KBM-7 (cell line): ENCODE measurements around the gene RGS5.

ENCODE experiments used
- DNase-seq: peaks from one replicate; pipeline ENCODE4 v3.0.0-alpha.2; 2015
- in situ Hi-C: fragments of 300-500 bp; cut with MboI; formaldehyde crosslinking; loops from 2 replicates; pipeline ENCODE4 v1.14.3; 2020; ENCODE audit warnings: low sequenced_read_pairs, low pct_unique_long_range_greater_than_20kb, mixed read lengths

The RGS5 gene

DNA sequence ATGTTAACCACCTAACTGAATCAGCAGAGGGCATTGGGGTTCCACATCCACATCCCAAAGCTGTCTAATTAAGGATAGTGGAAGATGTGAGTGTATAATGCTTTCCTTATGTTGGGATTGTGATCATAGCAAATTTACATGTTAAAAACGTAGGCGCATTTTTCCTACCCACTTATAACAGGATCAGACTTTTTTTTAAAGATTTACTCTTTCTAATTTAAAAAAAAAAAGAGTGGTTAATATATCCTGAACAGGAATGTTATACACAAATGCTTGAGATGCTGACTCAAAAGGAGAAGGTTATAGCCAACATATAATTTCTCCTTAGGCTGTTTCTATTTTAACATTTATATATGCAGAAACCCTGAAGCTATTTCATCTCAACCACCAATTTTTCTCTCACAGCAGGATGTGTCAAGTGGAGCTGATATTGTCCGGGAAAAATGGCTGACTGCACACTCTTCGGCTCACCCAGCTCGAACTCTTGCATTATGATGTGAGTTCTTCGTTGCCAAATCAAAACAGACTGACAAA, 40.3 kb downstream of the RGS5 start:
- DNase-seq: no peak
- in situ Hi-C loops: no loop called here

DNA sequence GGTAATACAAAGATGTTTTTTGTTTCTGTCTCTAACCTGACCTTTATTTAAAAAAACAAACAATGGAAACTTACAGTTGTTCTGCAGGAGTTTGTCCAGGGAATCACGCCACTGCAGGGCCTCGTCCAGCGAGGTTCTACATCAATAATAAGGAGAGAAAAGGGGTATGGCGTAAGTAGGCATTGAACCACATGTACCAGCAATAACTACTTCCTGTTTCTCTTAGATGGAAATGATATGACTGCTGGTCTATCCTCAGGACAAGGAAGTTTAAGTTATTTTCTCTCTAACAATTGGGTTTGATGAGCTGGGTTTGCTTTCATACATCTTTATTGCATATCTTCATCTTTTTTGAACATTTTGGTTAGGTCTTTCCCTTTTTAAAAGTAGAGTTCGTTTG, 40.9 kb downstream of the RGS5 start:
- in situ Hi-C loops: no loop called here
- DNase-seq: peak; percentile 42

DNA sequence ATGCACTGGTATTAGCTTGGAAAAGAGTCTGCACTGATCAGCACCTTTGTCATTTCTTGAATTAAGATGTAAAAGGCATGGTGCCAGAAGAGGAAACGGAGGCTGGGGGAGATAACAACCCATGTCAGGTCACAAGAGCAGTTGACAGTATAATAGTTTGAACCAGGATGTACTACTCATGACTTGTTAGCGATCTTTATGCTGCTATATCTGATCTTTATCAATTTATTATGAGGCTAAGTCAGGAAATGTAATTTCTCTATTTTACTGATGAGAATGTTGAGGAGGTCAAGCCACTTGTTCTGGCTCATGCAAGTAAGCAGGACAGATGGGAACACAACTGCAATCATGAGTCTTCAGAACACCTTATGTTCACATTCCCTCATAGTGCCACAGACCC, 41.4 kb downstream of the RGS5 start:
- in situ Hi-C loops: no loop called here

DNA sequence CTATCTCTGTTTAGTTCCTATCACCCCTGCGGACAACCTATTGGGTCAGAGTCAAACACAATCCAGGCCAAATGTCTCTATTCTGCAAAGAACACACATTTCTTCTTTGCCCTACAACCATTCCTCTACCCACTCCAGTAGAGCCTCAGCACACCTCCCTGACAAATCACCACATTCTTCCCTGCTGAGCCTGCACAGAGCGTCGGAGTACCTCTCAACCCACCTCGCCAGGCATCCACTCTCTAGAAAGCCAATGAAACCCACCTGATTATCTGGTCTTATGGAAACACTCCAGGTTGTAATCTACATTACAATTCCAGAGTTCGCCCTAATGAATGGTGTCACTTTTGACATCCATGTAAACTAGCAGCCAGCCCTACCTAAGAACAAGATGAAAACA, 47.1 kb downstream of the RGS5 start:
- DNase-seq: no peak
- in situ Hi-C loops: no loop called here

More for the DNA sequence above, 41.4 kb downstream of the RGS5 start:
- no peak for DNase-seq

DNA sequence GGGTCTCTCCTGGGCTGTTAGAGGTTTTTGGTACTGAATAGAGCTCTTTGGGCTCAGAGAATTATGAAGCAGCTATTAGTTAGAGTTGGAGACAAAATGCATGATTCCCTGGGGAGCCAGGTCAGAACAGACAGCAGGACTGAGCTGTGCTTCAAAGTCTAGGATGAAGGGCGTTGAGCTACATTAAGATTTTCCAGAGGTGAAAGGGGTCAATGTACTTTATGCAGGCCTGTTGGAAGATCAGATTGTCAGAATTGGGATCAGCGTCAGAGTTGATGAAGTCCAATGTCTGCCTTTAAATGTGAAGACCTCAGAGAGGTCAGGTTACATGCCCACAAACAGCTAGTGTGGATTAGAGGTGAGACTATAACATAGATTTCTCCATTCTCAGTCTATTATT, 53.8 kb downstream of the RGS5 start:
- in situ Hi-C loops: no loop called here
- no peak for DNase-seq

DNA sequence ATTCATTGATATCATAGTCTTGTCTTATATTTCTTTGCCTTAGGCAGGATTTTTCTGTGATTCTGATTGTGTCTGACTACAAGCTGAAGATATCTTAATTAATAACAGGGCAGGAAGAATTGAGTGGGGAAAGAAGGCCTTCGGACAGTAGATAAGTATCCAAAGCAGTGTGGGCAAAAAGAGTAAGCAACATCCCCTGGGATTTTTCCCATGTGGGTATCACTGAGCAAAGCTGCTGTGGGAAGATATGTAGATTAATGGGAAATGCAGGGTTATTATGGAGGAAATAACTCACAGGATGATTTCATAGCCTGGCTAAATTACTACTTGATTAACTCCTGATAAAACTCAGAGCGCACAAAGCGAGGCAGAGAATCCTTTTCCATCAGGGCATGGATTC, 55.7 kb downstream of the RGS5 start:
- no peak for DNase-seq
- in situ Hi-C loops: no loop called here

DNA sequence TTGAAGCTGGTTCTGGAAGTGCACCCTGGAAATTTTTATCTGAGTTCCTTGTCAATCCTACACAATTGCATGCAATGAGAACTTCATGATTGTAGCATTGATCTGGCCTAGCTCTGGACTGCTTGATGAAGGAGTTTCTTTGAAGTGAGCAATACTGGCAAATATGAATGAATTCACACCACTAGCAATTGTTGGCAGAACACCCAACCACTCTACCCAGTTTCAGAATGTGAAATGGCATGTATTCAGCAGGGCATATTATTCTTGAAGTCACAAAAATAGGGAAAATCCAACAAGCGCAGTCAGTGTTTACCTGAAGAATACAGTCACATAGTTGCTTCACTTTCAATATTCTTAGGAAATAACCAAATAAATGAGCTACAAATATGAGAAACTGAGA, 57.3 kb downstream of the RGS5 start:
- DNase-seq: no peak
- in situ Hi-C loops: no loop called here

DNA sequence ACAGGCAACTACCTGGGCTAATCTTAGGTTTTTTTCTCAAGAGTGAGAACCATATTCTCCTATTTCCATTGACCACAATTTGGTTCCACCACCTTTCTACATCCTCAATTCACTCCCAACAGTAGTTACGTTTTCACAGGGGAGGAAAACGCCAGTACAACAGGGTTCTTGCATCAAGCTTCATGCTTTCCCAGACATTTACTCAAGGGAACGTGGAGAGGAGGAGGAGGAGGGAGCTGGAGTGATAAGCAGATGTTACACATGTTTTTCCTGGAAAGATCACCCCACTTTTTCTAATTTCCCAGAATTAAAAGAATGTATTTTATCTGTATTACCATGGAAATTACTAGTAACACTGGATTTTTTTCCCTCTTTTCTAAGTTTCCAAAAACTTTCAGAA, 58.3 kb downstream of the RGS5 start:
- in situ Hi-C loops: no loop called here
- DNase-seq: no peak

DNA sequence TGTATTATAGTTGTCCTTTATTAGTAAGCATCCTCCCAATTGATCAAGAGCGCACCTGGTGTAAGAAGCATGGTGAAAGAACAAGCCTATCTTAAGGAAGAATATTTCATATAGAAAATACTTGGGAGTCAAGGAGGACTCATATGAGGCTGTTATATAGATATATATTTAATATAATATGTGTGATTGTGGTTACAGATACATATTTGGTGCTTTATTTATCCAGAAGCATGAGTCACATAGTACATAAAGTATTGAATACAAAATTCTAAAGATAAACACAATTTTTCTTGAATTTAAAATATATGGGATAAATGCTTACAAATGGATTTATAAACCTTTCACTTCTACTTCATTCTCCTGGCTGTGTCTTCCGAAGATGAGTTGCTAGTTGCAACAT, 60.6 kb downstream of the RGS5 start:
- no peak for DNase-seq
- in situ Hi-C loops: no loop called here

DNA sequence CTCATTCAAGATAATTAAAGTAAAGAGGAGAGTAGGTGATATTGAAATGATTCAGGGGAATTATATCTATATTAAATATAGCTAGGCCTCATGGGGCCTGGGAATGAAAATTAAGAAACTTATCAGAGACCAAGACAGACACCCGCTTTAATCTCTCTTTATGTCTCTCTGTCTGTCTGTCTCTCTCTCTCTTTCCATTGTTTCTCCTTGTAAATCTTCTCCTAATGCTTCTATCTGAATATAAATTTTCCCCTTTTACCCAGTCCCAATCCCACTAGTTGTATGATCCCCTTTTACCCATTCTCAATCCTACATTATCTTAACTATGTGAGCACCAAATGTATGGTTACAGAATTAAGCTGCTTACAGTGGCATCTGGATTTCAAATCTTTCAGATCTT, 61.2 kb downstream of the RGS5 start:
- in situ Hi-C loops: no loop called here
- no peak for DNase-seq

DNA sequence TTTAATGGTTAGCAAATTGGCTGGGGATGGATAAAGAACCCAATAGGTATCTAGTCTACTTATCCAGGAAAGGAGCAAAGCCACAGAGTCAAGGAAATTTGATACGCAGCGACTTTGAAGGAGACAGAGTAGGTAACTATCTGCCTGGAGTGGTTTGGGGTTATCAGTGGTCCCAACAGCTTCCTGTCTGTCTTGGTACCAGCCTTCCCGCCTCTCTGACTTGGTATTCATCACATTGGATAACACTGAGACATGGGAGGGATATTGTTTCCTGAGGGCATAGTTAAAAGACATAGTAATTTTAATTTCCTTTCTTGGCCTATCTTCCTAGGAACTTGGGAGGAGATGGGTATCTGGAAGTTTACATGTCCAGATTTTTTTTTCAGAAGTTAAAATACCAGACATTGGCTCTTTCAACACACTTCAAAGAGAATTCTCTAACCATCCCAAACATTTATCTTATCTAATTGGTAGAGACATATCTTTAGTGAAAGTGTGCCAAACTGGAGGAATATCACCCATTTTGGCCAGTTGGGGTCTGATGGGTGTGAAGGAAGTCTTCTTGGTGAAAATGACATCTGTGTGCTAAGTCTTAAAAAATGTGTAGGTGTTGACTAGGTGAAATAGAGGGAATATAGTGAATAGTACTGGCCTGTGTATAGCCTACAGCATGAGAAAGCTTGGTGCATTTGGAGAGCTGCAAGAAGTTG, 65.0 kb downstream of the RGS5 start:
- in situ Hi-C loops: no loop called here
- DNase-seq: no peak

DNA sequence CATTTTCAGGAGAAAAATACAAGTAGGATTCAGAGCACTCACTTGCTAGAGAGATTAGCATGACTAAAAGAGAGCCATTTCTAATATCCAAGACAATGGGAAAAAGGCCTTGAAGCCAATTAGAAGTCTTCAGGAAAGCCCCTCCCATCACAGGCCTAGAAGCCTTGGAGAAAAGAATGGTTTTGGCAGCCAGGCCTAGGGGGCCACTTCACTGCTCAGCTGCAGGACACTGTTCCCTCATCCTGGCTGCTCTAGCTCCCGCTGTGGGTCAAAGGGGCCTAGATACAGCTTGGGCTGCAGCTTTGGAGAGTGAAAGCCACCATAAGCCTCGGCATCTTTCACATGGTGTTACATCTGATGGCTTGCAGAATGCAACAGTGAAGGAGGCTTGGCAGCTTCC, 70.7 kb downstream of the RGS5 start:
- DNase-seq: no peak
- in situ Hi-C loops: no loop called here

DNA sequence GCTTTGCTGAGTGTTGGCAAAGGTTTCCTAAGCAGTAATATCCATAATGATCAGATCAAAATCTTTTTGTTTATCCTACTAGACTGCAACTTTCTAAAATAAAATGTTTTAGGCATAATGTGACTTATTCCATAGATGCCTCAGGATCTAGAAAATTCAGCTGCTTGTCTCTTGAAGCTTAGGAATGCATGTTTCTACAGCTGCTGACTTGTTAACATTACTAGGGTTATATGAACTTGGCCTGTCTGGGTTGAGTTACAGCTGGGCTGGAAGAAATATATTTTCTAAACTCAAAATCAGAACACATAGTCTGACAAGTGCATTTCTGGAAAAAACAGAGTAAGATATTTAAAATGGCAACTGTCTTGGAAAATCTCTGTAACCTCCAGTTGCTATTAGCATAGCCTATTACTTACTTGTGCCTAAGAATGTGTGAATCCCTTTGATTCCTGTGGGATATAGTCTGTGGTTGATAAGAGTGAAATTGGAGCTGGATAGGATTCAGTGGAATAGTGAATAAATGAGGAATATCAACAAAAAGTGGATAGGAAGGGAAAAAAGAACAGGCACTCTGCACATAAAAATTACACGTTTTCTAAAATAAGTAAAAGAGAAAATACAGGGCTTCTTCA, 72.4 kb downstream of the RGS5 start:
- DNase-seq: no peak
- in situ Hi-C loops: no loop called here

DNA sequence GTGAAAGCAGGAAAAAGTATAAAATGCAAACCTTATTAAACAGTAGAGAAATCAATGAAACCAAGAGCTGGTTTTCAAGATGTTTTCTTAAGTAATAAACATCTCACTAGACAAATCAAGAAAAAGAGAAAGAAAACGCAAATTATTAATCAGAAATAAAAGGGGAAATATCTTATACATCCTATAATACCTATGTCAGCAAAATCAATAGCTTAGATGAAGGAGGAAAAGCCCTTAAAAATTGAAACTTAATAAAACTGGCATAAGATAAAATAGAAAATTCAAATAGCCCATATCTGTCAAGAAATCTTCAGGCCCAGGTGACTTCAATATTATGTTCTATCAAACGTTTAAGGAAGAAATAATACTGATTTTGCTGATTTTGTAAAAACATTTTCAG, 74.4 kb downstream of the RGS5 start:
- in situ Hi-C loops: no loop called here
- no peak for DNase-seq

DNA sequence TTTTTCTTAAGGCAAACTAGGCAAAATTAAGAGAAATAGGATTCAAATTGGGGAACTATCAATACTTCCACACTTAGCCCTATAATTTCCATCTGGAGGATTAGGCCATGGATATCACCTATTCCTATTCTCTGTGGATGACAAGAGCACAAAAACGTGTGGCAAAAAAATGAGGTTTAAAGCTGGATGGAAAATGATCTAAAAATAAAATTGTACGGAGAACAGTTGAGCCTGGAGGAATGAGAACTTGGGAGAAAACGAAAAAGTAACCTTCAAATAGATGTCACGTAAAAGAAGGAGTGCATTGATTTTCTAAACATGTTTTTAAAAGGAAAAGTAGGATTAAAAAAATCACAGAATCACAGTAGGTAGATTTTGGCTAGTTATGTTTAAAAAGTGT, 77.9 kb downstream of the RGS5 start:
- in situ Hi-C loops: no loop called here
- no peak for DNase-seq

DNA sequence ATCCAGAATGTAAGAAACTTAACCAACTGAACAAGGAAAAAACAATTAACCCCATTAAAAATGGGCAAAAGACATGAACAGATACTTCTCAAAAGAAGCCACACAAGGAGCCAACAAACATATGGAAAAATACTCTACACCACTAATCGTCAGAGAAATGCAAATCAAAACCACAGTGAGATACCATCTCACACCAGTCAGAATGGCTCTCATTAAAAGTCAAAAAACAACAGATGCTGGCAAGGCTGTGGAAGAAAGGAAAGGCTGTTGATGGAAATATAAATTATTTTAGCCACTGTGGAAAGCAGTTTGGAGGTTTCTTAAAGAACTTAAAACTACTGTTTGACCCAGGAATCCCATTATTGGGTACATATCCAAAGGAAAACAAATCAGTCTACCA, 82.3 kb downstream of the RGS5 start:
- in situ Hi-C loops: no loop called here
- DNase-seq: no peak

DNA sequence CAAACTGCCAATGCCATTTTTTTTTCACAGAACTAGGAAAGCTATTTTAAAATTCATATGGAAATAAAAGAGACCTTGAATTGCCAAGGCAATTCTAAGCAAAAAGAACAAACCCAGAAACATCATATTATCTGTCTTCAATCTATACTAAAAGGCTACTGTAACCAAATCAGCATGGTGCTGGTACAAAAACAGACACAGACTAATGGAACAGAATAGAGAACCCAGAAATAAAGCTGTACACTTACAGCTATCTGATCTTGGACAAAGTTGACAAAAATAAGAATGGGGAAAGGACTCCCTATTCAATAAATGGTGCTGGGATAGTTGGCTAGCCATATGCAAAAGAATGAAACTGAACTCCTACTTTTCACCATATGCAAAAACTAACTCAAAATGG, 83.0 kb downstream of the RGS5 start:
- DNase-seq: no peak
- in situ Hi-C loops: no loop called here

DNA sequence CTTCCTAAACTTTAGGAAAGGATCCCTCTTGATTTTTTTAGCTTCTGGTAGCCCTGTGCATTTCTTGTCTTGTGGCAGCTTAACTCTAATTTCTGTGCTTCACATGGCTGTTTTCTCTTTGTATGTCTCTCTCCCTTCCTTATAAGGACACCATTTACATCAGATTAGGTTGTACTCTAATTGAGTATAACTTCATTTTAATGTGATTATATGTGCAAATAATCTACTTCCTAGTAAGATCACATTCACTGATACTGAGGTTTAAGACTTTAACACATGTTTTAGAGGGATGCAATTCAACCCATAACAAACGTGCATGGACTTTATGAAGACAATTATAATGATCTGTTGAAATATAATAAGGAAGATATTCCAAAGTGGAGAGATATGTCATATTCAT, 86.8 kb downstream of the RGS5 start:
- DNase-seq: no peak
- in situ Hi-C loops: no loop called here

DNA sequence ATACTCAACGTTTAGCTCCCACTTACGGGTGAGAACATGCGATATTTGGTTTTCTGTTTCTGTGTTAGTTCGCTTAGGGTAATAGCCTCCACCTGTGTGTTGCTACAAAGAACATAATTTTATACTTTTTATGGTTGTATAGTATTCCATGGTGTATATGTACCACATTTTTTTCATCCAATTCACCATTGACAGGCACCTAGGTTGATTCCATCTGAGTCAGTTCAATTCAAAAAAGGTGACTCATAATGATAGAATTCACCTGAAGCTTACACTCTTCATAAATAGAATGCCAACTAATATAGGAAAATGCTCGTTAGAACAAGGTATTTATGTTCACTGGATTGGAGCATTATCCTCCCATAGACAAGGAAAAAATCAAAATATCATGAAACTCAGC, 95.1 kb downstream of the RGS5 start:
- in situ Hi-C loops: no loop called here
- DNase-seq: no peak

DNA sequence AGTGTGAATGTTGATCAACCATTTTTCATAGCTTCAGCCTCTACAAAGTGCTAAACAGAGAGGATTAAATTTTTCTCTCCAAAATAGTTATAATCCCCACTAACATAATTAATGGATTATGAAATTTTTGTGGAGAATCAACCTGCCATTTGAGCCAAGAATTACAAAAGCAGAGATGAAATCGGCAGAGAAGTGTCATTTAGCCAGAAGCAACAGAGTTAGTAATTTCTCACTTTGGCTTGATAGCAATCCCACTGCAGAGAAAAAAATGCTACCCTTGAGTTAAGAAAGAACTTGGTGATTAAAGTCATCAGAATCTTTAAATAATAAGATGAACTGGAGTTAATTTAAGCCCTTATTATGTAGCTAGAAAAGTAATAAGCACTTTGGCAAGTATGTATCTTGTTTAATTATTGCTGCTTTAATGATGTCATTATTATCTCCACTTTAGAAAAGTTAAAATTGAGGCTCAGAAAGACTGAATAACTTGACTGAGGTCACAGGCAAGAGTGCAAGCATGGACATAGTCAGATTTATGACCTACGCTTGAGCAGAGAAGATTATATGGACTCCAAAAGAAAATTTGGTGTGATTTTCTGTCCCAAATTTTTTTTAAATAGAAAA, 96.2 kb downstream of the RGS5 start:
- DNase-seq: no peak
- in situ Hi-C loops: no loop called here
